HG02763 (cell line): ENCODE results near the gene AKAP7.
"Not testable (repeated sequence)": the region's sequence is repeated elsewhere in the genome, so short reads cannot be mapped to it uniquely, and the experiment has no call there.

ENCODE experiments used
- ATAC-seq: cut with Tn5 transposase; IDR thresholded peaks from one replicate; pipeline ENCODE4 v1.9.1; 2021; ENCODE audit warnings: mild to moderate bottlenecking, moderate library complexity; ENCODE audit not compliant: unreplicated experiment

Gene AKAP7

GRCh38 chr6:131250936-131251335 lies 115.7 kb downstream of the AKAP7 start:
- ATAC-seq: no peak

DNA sequence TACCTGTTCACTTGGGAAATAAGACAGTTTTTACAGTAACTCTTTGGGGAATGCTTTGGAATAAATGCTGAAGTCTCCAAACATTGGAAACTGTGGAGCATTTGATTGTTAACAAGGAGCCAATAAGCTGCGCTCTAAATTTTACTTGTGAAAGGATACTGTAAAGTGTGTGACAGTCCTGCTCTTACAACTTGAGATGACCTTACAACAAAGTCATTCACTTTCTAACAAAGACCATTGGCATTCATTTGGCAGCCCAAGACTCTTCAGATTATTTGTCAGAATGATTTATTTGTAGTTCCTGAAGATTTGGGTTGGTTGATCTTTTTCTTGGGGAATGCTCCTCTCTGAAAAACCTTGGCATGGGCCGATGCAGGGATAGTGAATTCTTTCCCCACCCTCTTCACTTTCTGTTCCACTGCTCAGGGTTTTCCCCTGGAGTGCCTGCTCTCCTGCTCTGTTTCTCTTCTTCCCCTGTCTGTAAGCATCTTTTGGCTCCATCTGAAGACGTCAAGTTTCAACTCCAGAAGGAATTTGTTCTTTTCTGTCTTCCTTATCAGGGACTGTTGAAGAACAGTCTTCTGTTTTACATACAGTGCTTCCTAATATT lies 116.4 kb downstream of the AKAP7 start:
- ATAC-seq: no peak

DNA sequence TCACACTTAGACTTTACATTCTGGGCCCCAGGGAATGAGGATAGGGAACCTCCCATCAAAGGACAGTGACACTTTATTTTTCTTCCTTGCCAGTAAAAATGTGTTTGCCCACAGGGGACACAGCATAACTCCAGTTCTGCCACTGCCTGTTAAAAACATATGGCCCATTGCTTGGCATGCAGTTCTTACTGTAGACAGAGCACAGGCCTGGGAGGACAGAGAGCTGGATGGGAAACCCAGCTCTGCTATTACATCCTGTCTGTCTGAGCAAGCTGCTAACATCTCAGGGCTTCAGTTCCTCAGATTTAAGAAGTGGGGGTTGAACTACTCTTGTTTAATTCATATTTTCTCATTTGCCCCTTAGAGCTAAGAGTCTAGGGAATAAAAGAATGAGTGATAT lies 120.2 kb downstream of the AKAP7 start:
- no peak for ATAC-seq

DNA sequence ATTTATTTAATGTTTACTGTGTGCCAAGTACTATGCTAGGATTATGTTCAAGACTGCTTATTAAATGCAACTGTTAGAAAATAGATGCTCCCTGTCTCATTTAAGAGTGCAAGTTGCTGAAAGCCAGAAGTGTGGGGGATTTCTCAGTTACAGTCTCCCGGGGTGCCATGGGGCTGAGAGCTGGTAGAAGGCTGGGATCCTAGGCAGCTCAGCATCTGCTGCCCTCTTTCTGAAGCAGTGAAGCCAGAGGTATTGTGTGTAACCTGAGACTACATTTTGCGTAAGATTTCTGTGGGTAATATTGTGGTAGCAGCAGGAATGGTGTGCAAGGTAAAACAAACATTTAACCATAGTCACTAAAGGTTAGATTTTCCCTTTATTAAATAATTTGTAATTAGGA lies 120.6 kb downstream of the AKAP7 start:
- ATAC-seq: no peak

- no peak for ATAC-seq
Measured at GRCh38 chr6:131257104-131257503, 121.8 kb downstream of the AKAP7 start.

- no peak for ATAC-seq
Measured at GRCh38 chr6:131258010-131258652, 122.9 kb downstream of the AKAP7 start.

- no peak for ATAC-seq
Measured at GRCh38 chr6:131258816-131259476, 123.7 kb downstream of the AKAP7 start.

- not testable (repeated sequence) for ATAC-seq
Measured at GRCh38 chr6:131260960-131261359, 125.7 kb downstream of the AKAP7 start.

- ATAC-seq: no peak
Measured at GRCh38 chr6:131262060-131262459, 126.8 kb downstream of the AKAP7 start.

DNA sequence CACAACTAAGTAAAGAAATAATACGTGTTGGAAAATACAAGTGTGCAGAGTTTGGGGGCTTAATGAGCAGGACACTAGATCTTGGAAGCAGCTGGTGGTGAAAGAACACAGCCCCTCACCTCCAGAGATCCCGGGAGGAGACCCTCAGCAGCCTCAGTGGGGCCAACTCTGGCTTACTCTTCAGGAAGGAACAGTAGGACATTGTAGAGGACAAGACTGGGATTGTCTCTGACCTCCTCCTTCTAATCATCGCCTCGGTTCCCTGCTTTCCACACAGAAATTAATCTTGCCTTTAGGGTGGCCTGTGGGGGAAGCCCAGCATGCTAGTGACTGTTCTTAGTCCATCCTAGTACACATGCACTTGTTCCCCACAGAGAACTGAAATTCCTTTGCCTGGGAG lies 130.7 kb downstream of the AKAP7 start:
- no peak for ATAC-seq

- ATAC-seq: no peak
Measured at GRCh38 chr6:131268303-131268702, 133.0 kb downstream of the AKAP7 start.

DNA sequence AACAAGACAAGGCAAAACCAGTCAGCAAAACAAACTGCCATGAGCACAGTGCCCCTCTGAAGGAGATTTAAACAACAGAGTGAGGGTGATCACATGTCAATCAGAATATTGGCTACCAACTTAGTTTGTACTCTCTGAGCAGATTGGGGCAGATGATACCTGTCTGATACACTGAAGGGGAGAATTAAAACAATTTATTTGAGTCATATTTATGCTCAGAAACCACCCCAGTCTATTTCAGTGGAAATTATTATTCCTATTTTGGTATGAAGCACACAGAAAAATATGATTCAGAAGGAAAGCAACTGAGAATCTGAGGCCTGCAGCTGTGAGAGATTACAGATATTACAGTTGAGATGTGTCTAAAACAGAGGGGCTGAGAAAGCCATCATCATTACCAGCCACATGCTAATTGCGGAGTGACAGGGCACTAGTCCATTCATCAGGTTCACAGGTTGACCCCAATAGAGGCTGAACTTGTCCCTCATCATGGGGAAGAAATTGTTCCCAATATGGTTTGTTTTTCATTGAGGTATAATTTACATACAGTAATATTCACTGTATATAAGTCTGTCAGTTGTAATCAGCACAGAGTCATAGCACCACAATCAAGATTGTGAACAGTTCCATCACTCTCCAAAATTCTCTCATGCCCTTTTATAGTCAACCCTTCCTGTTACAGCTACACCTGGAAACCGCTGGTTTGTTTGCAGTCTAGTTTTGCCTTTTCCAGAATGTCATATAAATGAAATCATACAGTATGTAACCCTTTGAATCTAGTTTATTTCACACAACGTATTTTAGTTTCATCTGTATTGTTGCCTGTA lies 134.5 kb downstream of the AKAP7 start:
- no peak for ATAC-seq

DNA sequence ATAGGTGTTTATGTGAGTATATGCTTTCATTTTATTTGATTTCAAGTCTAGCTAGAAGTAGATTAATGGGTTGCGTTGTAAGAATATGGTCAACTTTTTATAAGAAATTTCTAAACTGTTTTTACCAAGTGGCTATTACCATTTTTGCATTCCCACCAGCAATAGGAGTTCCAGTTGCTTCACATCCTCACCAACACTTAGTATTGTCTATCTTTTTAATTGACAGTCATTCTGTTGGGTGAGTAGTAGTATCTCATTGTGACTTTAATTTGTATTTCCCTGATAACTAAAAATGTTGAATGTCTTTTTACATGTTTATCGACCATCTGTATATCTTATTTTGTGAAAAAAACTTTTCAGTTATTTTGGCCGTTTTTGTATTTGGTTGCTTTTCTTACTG lies 135.3 kb downstream of the AKAP7 start:
- ATAC-seq: no peak

GRCh38 chr6:131275273-131275672 lies 140.0 kb downstream of the AKAP7 start:
- ATAC-seq: no peak

GRCh38 chr6:131277591-131277990 lies 142.3 kb downstream of the AKAP7 start:
- no peak for ATAC-seq

DNA sequence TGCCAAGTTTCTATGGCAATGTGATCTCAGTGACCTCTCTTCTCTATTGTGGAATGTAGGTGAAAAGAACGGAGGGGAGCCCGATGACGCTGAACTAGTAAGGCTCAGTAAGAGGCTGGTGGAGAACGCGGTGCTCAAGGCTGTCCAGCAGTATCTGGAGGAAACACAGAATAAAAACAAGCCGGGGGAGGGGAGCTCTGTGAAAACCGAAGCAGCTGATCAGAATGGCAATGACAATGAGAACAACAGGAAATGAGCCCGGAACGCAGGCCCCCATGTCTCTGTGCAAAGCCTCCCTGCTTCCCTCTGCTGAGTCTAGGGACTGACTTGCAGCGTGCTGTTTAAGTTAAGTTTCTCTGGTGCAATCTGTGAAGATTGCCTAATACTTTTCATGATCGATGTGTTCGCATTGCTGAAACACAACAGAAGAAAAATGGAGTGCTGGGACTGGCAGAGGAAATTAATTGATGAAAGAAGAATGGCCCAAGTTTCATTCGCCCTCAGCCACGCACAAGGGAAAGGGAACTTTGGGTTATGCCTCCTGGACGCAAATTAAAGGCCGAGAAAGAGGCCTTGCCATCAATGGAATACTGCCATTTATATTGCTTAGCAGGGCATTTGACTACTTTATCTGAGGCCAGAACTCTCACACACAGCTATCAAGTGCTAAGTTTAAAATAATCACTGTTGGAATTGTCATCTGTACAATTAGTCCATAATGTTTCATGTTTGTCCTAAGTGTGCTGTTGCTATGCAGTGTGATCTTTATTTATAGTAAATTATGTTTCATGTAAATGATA lies 146.4 kb downstream of the AKAP7 start:
- no peak for ATAC-seq

- ATAC-seq: no peak
Measured at GRCh38 chr6:131282365-131282764, 147.1 kb downstream of the AKAP7 start.

- ATAC-seq: no peak
Measured at GRCh38 chr6:131283466-131284175, 148.4 kb downstream of the AKAP7 start.

GRCh38 chr6:131285548-131285947 lies 150.3 kb downstream of the AKAP7 start:
- ATAC-seq: no peak

DNA sequence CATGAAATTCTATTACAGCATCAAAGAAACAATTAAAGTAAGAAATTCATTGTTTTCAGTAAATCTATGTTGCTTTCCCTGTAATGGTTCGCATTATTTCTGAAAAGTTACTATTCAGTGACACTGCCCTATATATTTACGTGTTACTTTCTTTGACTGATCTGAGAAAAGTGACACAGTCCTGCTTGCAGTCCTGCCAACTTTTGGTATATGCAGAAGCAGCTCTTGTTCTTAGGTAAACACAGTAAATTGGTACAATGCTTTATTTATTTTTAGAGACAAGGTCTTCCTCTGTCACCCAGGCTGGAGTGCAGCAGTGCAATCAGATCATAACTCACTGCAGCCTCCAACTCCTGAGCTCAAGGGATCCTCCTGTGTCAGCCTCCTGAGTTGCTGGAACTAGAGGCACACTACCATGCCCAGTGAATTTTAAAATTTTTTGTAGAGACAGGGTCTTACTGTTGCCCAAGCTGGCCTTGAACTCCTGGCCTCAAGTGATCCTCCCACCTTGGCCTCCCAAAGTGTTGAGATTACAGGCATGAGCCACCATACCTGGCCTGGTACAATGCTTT lies 151.3 kb downstream of the AKAP7 start:
- no peak for ATAC-seq
